NCI-H2171 treated with DMSO at 0.1 percent for 48 hours (cell line): Measurements from ENCODE around the gene GTPBP3.

Source experiments
- DNase-seq: peaks from one replicate; lab custom pipeline; 2025; lab: John Stamatoyannopoulos, UW

GTPBP3 gene

GRCh38 chr19:17327654-17328516 is 9.5 kb upstream of the GTPBP3 start:
- DNase-seq, result peak; percentile 17

DNA sequence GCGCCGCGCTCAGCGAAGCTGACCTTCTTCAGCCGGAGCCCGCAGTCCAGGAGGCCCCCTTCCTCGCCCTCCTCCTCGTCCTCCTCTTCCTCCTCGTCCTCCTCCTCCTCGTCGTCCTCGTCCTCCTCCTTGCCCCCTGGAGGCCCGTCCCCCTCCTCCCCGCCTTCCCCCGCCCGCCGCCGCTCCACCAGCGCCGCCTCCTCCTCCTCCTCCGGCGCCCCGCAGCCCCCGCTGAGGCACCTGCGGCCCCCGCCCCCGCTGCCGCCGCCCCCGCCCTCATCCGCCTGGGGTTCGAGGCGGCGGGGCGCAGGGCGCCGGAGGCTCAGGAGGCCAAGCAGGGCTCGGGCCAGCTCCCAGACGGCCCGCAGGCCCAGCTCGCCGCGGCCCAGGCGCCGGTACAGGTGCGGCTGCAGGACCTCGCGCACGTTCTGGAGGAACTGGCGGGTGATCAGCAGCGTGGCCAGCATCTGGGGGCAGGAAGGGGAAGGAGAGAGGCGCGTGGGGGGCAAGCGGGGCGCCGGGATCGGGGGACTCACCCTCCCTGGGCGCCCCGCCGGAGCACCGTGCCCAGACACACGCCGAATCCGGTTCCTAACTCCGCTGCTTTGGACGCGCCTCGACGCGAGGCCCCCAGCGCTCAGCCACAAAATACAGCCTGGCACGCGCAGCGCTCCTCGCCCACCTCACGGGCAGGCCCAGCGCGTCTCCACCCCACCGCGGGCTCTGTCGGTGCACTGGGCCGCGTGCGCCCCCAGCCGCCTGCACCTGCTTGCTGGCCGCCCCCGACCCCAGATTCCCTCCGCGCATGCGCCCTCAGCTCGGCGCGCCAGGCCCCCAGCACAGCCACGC is 8.6 kb upstream of the GTPBP3 start:
- DNase-seq, result peak; percentile 7

- DNase-seq, result no peak
Observed at GRCh38 chr19:17329366-17330261, 7.7 kb upstream of the GTPBP3 start.

GRCh38 chr19:17330262-17331044 is 6.9 kb upstream of the GTPBP3 start:
- DNase-seq, result no peak

DNA sequence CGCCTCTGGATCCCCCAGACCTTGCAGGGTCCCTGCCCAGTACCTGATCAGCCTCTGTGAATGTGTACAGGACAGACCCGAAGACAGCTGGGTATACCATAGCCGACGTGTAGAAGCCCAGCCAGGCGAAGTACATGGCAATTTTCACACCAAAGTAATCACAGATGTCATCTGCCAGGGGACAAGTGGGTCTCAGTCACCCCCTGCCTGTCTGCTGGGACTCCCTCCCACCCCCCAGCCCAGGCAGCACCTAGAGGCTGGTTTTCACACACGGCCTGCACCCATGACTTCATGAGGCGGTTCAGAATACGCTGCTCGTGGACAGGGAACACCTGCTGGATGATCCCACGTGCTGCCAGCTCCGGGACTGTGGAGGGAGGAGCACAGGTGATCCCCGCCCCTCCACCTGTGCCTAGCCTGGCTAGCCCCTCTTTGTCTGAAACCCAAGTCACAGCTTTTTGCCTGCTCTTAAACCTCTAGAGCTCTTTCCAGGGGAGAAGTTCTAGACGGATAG is 6.3 kb upstream of the GTPBP3 start:
- DNase-seq, result peak; percentile 90

DNA sequence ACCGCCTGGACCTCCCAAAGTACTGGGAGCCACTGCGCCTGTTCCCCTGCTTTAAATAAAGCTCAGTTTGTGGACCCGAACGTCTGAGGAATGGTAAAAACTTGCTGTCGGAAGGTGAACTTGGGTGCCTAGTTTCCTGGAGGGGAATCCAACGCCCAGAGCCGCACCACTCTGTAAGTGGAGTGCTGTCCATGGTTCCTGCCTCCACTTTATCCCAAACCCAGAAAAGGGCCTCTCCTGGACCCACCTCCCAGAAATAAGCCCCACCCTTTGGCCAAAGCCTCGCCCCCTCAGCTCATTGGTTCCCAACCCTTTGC is 5.0 kb upstream of the GTPBP3 start:
- DNase-seq, result no peak

GRCh38 chr19:17332677-17333581 is 4.4 kb upstream of the GTPBP3 start:
- DNase-seq, result peak; percentile 6

- no peak for DNase-seq
Observed at GRCh38 chr19:17333611-17334413, 3.5 kb upstream of the GTPBP3 start.

DNA sequence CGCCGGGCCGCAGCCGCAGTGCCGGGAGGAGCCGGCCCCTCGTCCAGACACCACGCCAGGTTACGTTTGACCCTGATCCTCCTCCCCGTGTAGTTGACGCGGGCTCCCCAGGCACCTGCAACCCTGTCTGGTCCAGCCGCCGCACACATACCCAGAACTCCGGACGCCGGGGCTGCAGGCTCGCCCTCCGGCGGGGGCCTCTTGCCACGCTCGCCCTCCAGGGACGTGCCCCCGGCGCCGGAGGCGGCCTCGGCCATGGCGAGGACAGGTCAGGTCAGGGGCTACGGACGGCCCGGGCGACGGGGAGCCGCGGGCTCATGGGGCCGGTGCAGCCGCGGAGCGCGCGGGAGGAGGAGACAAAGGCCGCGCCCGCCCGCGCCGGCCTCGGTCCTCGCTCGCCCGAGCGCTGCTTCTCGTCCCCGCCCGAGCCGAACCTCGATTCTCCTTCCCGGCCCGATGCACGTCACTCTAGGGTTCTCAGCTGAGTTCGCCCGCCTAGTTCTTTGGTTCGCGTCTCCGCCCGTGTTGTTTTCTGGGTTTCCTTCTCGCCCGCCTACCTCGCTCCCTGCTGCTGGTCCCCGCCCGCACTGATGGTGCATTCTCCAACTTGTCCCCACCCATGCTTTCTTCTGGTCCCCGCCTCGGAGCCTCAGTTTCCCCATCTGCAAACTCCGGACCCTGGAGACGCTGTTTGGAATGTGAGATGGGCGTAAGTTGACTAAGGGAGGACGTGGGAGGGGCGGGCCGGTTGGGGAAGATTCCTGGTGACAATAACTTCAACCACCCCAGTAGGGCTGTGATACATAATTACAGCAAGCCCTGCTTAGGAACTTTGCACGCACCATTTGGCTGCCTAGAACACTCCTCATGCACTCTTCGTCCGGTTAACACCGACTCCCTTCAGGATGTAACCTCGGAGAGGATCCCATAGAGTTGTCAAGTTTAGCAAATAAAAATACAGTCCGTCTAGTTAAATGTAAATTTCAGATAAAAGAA is 2.6 kb upstream of the GTPBP3 start, which contains the start of gene ANO8:
TSS of gene ANO8 (minus strand) at position 442 of the 996 bp plus-strand sequence. CDS start at position 257, 185 bp downstream.
- peak; percentile 96 for DNase-seq

DNA sequence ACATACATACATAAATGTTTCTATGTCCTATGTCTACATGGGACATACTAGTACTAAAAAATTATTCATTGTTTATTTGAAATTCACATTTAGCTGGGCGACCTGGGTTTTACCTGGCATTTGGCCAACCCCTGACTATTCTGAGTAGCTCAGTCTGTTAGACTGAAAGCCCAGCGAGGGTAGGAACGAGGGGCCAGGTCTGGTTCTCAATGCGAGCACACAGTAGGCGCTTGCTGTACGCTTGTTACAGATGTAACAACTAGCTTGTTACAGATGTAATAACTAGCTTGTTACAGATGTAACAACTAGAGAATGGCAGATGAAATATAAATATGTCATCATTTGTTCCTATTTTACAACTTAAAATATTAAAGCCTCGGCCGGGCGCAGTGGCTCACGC is 1.8 kb upstream of the GTPBP3 start:
- no peak for DNase-seq

DNA sequence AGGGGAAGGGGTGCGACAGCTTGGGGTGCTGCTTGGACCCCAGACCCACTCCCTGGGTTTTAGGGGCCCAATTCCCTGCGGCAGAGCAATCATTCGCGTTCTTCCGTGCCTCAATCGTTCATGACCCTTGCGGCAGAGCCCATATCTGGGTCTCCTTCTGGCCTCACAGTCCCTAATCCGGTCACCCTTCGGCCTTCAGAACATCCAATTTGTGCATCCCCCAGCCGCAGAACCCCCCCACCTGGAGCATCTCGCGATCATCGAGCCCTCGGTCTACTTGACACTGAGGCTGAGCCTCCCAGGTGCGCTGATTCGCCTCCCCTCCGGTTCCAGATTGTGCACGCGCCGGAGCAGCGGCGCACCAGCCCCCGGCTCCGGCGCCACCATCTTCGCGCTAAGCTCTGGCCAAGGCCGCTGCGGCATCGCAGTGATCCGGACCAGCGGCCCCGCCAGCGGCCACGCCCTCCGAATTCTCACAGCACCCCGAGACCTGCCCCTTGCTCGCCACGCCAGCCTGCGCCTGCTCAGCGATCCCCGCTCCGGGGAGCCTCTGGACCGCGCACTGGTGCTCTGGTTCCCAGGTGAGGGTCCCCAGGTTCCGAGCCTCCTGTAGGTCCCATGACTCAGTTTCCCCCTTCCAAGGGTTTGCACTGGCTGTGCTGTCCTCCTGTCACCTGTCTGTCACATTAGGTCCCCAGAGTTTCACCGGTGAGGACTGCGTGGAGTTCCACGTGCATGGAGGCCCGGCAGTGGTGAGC is 501 bp downstream of the GTPBP3 start:
- DNase-seq, result peak; percentile 57

- no peak for DNase-seq
Observed at GRCh38 chr19:17338433-17339078, 1.2 kb downstream of the GTPBP3 start.

- DNase-seq, result no peak
Observed at GRCh38 chr19:17339088-17339741, 1.9 kb downstream of the GTPBP3 start.

GRCh38 chr19:17340302-17340870 is 3.0 kb downstream of the GTPBP3 start:
- DNase-seq, result no peak

GRCh38 chr19:17340871-17341357 is 3.6 kb downstream of the GTPBP3 start:
- DNase-seq, result no peak
